A673 (cell line): ENCODE data around the gene GLYATL3.

Experiments used
- CTCF ChIP-seq: fragments of 300-800, 200-600 bp; sonication (generic); conservative IDR thresholded peaks from 2 replicates; pipeline ENCODE4 v1.5.1; 2017; ENCODE audit warnings: low read depth, mild to moderate bottlenecking, antibody characterized with exemption, low read length, moderate library complexity, mixed read lengths
- EZH2 ChIP-seq: fragments of 200-600 bp; sonication (generic); IDR thresholded peaks from 2 replicates; pipeline ENCODE4 v1.6.1; 2017; ENCODE audit warnings: borderline replicate concordance, low read depth, mild to moderate bottlenecking, mixed read lengths, antibody characterized with exemption, low read length; ENCODE audit not compliant: poor library complexity, severe bottlenecking

- TF ChIP-seq CTCF, result no peak
- no peak for TF ChIP-seq EZH2
Measured at GRCh38 chr6:49509342-49509741, 9.6 kb downstream of the GLYATL3 start.
